ENCODE data around the gene PDAP1. TPM values are rescaled to one million over a fixed set of nuclear protein-coding genes. Genes with fewer than 3 reads are reported as not detected.

PDAP1 gene
- total and polyA plus RNA-seq, 2 of the 13 experiments (the other 11 are each of a cell fraction or from before 2014, with no cell fraction given), result 13.0 to 100 TPM

DNA sequence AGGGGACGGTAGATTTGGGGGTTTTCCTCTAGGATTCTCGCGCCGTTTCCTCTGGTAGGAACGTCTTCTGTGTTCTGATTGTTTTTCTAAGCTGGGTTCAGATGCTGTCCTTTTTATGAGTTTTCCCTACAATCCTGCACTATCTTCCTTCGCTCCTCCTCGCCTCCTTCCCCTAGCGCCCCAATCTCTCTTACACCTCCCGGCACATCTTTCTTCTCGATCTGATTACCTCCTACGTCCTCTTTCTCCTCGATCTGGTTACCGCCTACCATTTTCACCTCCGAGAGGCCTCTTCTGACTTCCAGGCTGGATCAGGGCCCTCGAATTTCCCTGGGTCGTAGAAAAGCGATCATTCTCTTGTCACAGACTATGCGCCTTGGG, 785 bp upstream of the PDAP1 start (continued):
- TF ChIP-seq, protein P1, sequence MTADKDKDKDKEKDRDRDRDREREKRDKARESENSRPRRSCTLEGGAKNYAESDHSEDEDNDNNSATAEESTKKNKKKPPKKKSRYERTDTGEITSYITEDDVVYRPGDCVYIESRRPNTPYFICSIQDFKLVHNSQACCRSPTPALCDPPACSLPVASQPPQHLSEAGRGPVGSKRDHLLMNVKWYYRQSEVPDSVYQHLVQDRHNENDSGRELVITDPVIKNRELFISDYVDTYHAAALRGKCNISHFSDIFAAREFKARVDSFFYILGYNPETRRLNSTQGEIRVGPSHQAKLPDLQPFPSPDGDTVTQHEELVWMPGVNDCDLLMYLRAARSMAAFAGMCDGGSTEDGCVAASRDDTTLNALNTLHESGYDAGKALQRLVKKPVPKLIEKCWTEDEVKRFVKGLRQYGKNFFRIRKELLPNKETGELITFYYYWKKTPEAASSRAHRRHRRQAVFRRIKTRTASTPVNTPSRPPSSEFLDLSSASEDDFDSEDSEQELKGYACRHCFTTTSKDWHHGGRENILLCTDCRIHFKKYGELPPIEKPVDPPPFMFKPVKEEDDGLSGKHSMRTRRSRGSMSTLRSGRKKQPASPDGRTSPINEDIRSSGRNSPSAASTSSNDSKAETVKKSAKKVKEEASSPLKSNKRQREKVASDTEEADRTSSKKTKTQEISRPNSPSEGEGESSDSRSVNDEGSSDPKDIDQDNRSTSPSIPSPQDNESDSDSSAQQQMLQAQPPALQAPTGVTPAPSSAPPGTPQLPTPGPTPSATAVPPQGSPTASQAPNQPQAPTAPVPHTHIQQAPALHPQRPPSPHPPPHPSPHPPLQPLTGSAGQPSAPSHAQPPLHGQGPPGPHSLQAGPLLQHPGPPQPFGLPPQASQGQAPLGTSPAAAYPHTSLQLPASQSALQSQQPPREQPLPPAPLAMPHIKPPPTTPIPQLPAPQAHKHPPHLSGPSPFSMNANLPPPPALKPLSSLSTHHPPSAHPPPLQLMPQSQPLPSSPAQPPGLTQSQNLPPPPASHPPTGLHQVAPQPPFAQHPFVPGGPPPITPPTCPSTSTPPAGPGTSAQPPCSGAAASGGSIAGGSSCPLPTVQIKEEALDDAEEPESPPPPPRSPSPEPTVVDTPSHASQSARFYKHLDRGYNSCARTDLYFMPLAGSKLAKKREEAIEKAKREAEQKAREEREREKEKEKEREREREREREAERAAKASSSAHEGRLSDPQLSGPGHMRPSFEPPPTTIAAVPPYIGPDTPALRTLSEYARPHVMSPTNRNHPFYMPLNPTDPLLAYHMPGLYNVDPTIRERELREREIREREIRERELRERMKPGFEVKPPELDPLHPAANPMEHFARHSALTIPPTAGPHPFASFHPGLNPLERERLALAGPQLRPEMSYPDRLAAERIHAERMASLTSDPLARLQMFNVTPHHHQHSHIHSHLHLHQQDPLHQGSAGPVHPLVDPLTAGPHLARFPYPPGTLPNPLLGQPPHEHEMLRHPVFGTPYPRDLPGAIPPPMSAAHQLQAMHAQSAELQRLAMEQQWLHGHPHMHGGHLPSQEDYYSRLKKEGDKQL (CRISPR knock-in tag; IDR thresholded peaks at IDR 0.05; ENCODE audit: low read depth), result no peak
- TF ChIP-seq SUZ12 (IDR thresholded peaks at IDR 0.05; ENCODE audit: low read depth, low read length) (no peak), ZNF34 (CRISPR knock-in tag; IDR thresholded peaks at IDR 0.05; ENCODE audit: borderline replicate concordance) (no peak), RFXANK (CRISPR knock-in tag; IDR thresholded peaks at IDR 0.05) (peak; percentile 5; the same call in 1 of the 2 replicates), RFXAP (CRISPR knock-in tag; IDR thresholded peaks at IDR 0.05; ENCODE audit: borderline replicate concordance) (no peak)

DNA sequence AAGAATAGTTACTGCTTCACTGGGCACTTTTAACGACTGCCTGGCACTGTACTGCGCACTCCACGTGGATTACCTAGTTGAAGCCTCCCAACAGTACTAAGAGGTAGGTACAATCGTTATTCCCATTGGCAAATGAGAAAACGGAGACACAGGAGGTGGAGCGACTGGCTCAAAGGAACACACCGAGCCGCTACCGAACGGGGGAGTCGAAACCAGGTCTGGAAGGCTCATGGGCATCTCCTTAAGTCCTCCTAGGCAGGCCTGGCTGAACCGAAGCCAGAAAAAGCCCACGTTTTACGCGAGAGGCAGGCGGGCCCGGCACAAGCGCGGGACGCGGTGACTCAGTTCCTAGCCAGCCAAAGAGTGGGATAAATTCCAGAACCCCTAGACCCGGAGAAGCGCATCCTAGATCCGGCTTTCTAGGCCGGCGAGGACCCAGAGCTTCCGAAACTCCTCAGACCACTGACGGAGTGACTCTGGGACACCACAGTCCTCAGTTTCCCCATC, 472 bp downstream of the PDAP1 start:
- 2% methylated on average over 13 of the region's 28 CpGs for WGBS (ENCODE audit: low lambda C conversion rate)
- no peak overlapping the region for H2AFZ ChIP-seq (ENCODE audit: low read length)
- TF ChIP-seq PHF20 (CRISPR knock-in tag; IDR thresholded peaks at IDR 0.05) (no peak), ZNF441 (CRISPR knock-in tag; IDR thresholded peaks at IDR 0.05; ENCODE audit: borderline replicate concordance) (0 out of 2 replicates have a peak, but pooled peaks have one; percentile 26), ZNF556 (CRISPR knock-in tag; IDR thresholded peaks at IDR 0.05; ENCODE audit: borderline replicate concordance) (0 out of 2 replicates have a peak, but pooled peaks have one; percentile 12), GZF1 (CRISPR knock-in tag; IDR thresholded peaks at IDR 0.05) (0 out of 2 replicates have a peak, but pooled peaks have one; percentile 18), NFYC (CRISPR knock-in tag; IDR thresholded peaks at IDR 0.05) (no peak), TGIF2 (CRISPR knock-in tag; IDR thresholded peaks at IDR 0.05) (peak; percentile 21), ZNF75D (CRISPR knock-in tag; IDR thresholded peaks at IDR 0.05; ENCODE audit: borderline replicate concordance) (peak; percentile 53; the same call in 1 of the 2 replicates)
- TF ChIP-seq, protein P2, sequence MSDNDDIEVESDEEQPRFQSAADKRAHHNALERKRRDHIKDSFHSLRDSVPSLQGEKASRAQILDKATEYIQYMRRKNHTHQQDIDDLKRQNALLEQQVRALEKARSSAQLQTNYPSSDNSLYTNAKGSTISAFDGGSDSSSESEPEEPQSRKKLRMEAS (IDR thresholded peaks at IDR 0.05), result peak; percentile 83

More for the DNA sequence above, 472 bp downstream of the PDAP1 start:
- FAIRE-seq (peak; percentile 65), DNase-seq (ENCODE audit: low spot score) (peak; percentile 58), ATAC-seq (peak; percentile 72)
- peak overlapping the region; percentile 99 for H3K9ac ChIP-seq (ENCODE audit: insufficient read depth, low read depth, low read length)
- peaks cover 21 to 44% of the 10 kb centered on the region in 2 experiments for H3K36me3 ChIP-seq (replicated peaks in 1 of 2; ENCODE audit: control insufficient read depth in 1 of 2, insufficient read depth in 2 of 2, low read length in 2 of 2)
- peaks cover 5% of the 10 kb centered on the region; the same call in 1 of the 2 replicates for H4K20me1 ChIP-seq (ENCODE audit: insufficient read depth, low read length)
- ChIA-PET CTCF (ENCODE audit: low intra/inter-chr PET ratio, low total read pairs) (no interaction called here), POLR2A (interaction anchor here (1.0 to 2.6 kb wide), 11 partner anchors 9 to 134 kb away, joined by 3 to 29 read pairs (median 5); partner anchors contain the start of genes ATP5MF, CPSF4, PTCD1 and ZNF394)
- H3K4me3 ChIP-seq (replicated peaks in 1 of 3; ENCODE audit: insufficient read depth in 1 of 3, low read depth in 2 of 3, low read length in 3 of 3), result peak overlapping the region; percentile 80 to 100 (median 93)
- in situ Hi-C loops (cut with HindIII; ENCODE audit: extremely low pct_ligation_motif_present, low pct_unique_long_range_greater_than_20kb), result no loop called here
- peak overlapping the region; percentile 84 for H3K4me2 ChIP-seq (ENCODE audit: low read depth, low read length)
- peaks cover 62% of the 10 kb centered on the region for H3K79me2 ChIP-seq (ENCODE audit: insufficient read depth, low read length)
- H3K4me1 ChIP-seq (ENCODE audit: insufficient read depth, low read length), result peaks cover 41% of the 10 kb centered on the region
- no peaks in the 10 kb centered on the region for H3K9me3 ChIP-seq (ENCODE audit: low read length)
- peaks cover 0 to 4% of the 10 kb centered on the region in 2 experiments; a peak in 2 of 5 replicates for H3K27me3 ChIP-seq (ENCODE audit: control insufficient read depth in 1 of 2, insufficient read depth in 2 of 2, low read length in 2 of 2)
- intact Hi-C loops (cut with micrococcal nuclease; ENCODE audit: unreplicated experiment), result loop anchor here (2.0 to 5.0 kb wide), 2 partner anchors 36 to 57 kb away; partner anchors contain the start of gene ARPC1B
- no TSS peak for BruUV-seq (replicated peaks)
- H3K27ac ChIP-seq (ENCODE audit: extremely low read length, insufficient read depth, low read length), result peak overlapping the region; percentile 98
